KMS-11 (cell line): Measurements from ENCODE around the gene THRSP.
"Not testable (repeated sequence)": the region's sequence is repeated elsewhere in the genome, so short reads cannot be mapped to it uniquely, and the experiment has no call there.

Source experiments
- H2AFZ ChIP-seq: fragments of 200-600 bp; sonication (generic); 2 replicates; pipeline ENCODE4 v1.6.1; 2016; ENCODE audit warnings: antibody characterized with exemption, mixed run types, low read depth
- H3K27ac ChIP-seq: fragments of 200-600 bp; sonication (generic); 2 replicates; pipeline ENCODE4 v1.6.1; 2016; ENCODE audit warnings: mild to moderate bottlenecking, mixed run types
- H3K27me3 ChIP-seq: fragments of 200-600 bp; sonication (generic); 2 replicates; pipeline ENCODE4 v1.6.1; 2017; ENCODE audit warnings: mild to moderate bottlenecking, low read depth, mixed run types, moderate library complexity; ENCODE audit not compliant: insufficient read depth
- H3K36me3 ChIP-seq: fragments of 200-600 bp; sonication (generic); 2 replicates; pipeline ENCODE4 v1.6.1; 2017; ENCODE audit warnings: mild to moderate bottlenecking, mixed run types; ENCODE audit not compliant: insufficient read depth
- H3K4me1 ChIP-seq: fragments of 200-600 bp; sonication (generic); 2 replicates; pipeline ENCODE4 v1.6.1; 2016; ENCODE audit warnings: mild to moderate bottlenecking, low read depth, mixed run types; ENCODE audit not compliant: poor library complexity, severe bottlenecking
- H3K4me2 ChIP-seq: fragments of 200-600 bp; sonication (generic); 2 replicates; pipeline ENCODE4 v1.7.0; 2016; ENCODE audit warnings: mild to moderate bottlenecking, mixed run types
- H3K4me3 ChIP-seq: fragments of 200-600 bp; sonication (generic); IDR thresholded peaks from 2 replicates; pipeline ENCODE4 v1.6.1; 2017; ENCODE audit warnings: low read depth, low read length, mixed read lengths; ENCODE audit not compliant: insufficient read depth
- H3K79me2 ChIP-seq: fragments of 200-600 bp; sonication (generic); 2 replicates; pipeline ENCODE4 v1.6.1; 2016; ENCODE audit warnings: low read depth, mixed run types; ENCODE audit not compliant: insufficient read depth
- H3K9ac ChIP-seq: fragments of 200-600 bp; sonication (generic); 2 replicates; pipeline ENCODE4 v1.6.1; 2016; ENCODE audit warnings: mild to moderate bottlenecking, mixed run types
- H4K20me1 ChIP-seq: fragments of 200-600 bp; sonication (generic); 2 replicates; pipeline ENCODE4 v1.6.1; 2016; ENCODE audit warnings: mild to moderate bottlenecking, mixed run types; ENCODE audit not compliant: insufficient read depth
- CTCF ChIP-seq: fragments of 200-600 bp; sonication (generic); conservative IDR thresholded peaks from 2 replicates; pipeline ENCODE4 v1.6.1; 2017; ENCODE audit warnings: low read depth, mild to moderate bottlenecking, antibody characterized with exemption, low read length, moderate library complexity, mixed read lengths

Gene THRSP

GRCh38 chr11:78076733-78077403 is 13.2 kb downstream of the THRSP start:
- H3K79me2 ChIP-seq, result peaks cover 58% of the 10 kb centered on the region
- peaks cover 8% of the 10 kb centered on the region; the same call in 1 of the 2 replicates for H4K20me1 ChIP-seq
- H3K36me3 ChIP-seq, result no peaks in the 10 kb centered on the region
- peaks cover 24% of the 10 kb centered on the region for H3K4me1 ChIP-seq
- no peak overlapping the region for H2AFZ ChIP-seq
- no peak overlapping the region; the same call in 1 of the 2 replicates for H3K4me2 ChIP-seq
- H3K9ac ChIP-seq, result no peak overlapping the region
- H3K27ac ChIP-seq, result no peak overlapping the region
- no peak for TF ChIP-seq CTCF
- H3K4me3 ChIP-seq, result no peak overlapping the region
- no peaks in the 10 kb centered on the region for H3K27me3 ChIP-seq

GRCh38 chr11:78077592-78077991 is 13.9 kb downstream of the THRSP start:
- H2AFZ ChIP-seq, H3K27ac ChIP-seq, H3K9ac ChIP-seq, H3K4me3 ChIP-seq, H4K20me1 ChIP-seq, H3K27me3 ChIP-seq, H3K36me3 ChIP-seq: not testable (repeated sequence)
- Histone ChIP-seq H3K4me2 (peak overlapping the region; percentile 96; the same call in 1 of the 2 replicates), H3K4me1 (peaks cover 24% of the 10 kb centered on the region), H3K79me2 (peaks cover 58% of the 10 kb centered on the region)

GRCh38 chr11:78078218-78079167 is 14.8 kb downstream of the THRSP start:
- Histone ChIP-seq H3K9ac (peak overlapping the region; percentile 80; the same call in 1 of the 2 replicates), H3K27me3 (no peaks in the 10 kb centered on the region), H2AFZ (peak overlapping the region; percentile 98; the same call in 1 of the 2 replicates), H3K4me3 (no peak overlapping the region), H3K79me2 (peaks cover 58% of the 10 kb centered on the region), H4K20me1 (peaks cover 8% of the 10 kb centered on the region; the same call in 1 of the 2 replicates), H3K4me2 (peak overlapping the region; percentile 96), H3K36me3 (no peaks in the 10 kb centered on the region), H3K27ac (no peak overlapping the region; the same call in 1 of the 2 replicates), H3K4me1 (peaks cover 24% of the 10 kb centered on the region)
- no peak for TF ChIP-seq CTCF

GRCh38 chr11:78079232-78080083 is 15.8 kb downstream of the THRSP start, which contains the start of gene NDUFC2:
TSS of gene NDUFC2 (minus strand) at chr11:78079862. CDS start at chr11:78079744, 118 bp downstream.
- Histone ChIP-seq H3K4me1 (peaks cover 24% of the 10 kb centered on the region), H3K4me2 (peak within 1 kb of the TSS; percentile 96)
- no peak for TF ChIP-seq CTCF

More at GRCh38 chr11:78079232-78080083, 15.8 kb downstream of the THRSP start, which contains the start of gene NDUFC2:
- H3K4me3 ChIP-seq, result no peak within 1 kb of the TSS
- H3K9ac ChIP-seq, result peak within 1 kb of the TSS; percentile 80
- no peaks in the 10 kb centered on the region for H3K27me3 ChIP-seq
- H4K20me1 ChIP-seq, result peaks cover 8% of the 10 kb centered on the region; the same call in 1 of the 2 replicates
- H2AFZ ChIP-seq, result peak within 1 kb of the TSS; percentile 98
- H3K36me3 ChIP-seq, result no peaks in the 10 kb centered on the region
- H3K27ac ChIP-seq, result peak within 1 kb of the TSS; percentile 55
- peaks cover 51% of the 10 kb centered on the region for H3K79me2 ChIP-seq
